Loucy (cell line): Measurements from ENCODE around the gene GUSB.

Experiments used
- EZH2phosphoT487 ChIP-seq: fragments of 200-600 bp; IDR thresholded peaks from 2 replicates; pipeline ENCODE4 v1.6.1; 2018; ENCODE audit warnings: antibody characterized with exemption, mild to moderate bottlenecking, moderate library complexity, borderline replicate concordance
- TF ChIP-seq, protein P1 (sequence below): fragments of 200-600 bp; sonication (generic); conservative IDR thresholded peaks from 2 replicates; pipeline ENCODE4 v1.5.1; 2014; ENCODE audit warnings: mild to moderate bottlenecking, antibody characterized with exemption, low read length

DNA sequence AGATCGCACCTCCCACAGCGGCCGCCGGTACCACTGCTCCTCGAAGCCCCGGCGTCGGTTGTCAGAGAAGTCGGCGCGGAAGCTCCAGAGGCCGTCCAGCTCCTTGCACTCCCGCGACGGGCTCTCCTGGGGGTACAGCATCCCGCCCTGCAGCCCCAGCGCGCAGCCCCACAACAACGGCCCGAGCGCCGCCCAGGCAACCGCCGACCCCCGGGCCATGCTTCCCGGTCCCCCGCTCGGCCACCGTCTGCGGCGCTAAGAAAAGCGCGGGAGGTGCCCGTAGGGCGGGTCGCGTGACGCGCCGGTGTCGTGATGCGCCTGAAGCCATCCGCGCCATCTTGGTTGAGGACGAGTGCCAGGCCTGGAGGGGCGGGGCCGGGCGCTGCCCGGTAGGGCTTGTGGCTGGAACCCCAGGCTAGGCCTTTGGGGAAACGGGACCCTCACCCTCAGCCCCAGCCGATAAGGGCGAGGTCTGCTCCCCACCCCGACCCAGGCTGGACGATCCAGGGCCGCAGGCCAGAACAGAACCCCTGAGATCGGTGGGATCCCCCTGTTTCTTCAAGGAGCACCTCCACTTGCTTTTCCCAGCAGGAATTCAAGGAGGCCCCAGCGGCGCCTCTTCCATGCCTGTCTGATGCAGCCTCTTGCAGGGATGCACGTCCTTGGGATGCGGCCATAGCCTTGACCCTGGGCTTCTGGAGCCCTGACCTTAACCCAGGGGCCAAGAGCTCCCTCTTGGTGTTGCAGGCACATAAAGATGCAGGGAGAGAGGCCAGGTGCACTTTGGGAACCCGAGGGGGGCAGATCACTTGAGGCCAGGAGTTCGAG lies at the start of gene GUSB:
- TF ChIP-seq, protein P1, sequence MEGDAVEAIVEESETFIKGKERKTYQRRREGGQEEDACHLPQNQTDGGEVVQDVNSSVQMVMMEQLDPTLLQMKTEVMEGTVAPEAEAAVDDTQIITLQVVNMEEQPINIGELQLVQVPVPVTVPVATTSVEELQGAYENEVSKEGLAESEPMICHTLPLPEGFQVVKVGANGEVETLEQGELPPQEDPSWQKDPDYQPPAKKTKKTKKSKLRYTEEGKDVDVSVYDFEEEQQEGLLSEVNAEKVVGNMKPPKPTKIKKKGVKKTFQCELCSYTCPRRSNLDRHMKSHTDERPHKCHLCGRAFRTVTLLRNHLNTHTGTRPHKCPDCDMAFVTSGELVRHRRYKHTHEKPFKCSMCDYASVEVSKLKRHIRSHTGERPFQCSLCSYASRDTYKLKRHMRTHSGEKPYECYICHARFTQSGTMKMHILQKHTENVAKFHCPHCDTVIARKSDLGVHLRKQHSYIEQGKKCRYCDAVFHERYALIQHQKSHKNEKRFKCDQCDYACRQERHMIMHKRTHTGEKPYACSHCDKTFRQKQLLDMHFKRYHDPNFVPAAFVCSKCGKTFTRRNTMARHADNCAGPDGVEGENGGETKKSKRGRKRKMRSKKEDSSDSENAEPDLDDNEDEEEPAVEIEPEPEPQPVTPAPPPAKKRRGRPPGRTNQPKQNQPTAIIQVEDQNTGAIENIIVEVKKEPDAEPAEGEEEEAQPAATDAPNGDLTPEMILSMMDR: no peak
- no peak for TF ChIP-seq EZH2phosphoT487
